GM19193 (cell line): Measurements from ENCODE around the gene TNRC6C.

Experiments used
- POLR2A ChIP-seq: IDR thresholded peaks from 4 replicates; pipeline ENCODE4 v1.6.1; 2011; ENCODE audit not compliant: insufficient read depth, insufficient read length; ENCODE audit errors: extremely low read depth

Gene TNRC6C

DNA sequence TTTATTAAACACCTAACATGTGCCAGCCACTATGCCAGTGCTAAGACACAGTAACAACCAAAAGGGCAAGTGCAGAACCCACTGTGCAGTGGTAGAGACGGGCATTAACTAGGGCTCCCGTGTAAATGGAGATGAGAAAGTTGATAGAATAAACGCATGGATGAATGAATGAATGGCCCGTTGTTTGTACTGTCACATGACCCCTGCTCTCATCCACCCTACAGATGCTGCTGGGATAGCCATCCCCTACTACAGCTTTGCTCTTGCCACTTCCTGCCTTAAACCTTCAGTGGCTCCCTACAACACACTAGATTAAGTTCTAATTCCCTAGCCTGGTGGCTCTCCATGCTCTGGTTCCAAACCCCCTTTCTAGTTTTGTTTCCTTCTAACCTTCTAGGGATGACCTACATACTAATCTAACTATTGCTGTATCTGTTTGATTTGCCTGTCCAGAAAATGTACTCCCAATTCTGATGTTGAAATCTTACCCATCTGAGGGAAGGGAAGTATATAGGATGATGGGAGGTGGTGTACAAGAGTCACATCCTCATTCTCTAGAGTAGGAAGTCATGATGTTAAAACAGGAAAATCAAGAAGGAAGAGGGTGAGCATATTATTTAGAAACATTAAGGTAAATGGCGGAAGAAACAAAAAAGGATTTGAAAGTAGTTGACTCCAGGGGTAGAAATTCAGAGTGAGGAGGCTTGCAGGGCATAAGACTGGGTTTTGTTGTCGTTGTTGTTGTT lies 11.4 kb upstream of the TNRC6C start:
- no peak for TF ChIP-seq POLR2A

- TF ChIP-seq POLR2A, result no peak
Observed at GRCh38 chr17:77948690-77949114, 9.8 kb upstream of the TNRC6C start.

GRCh38 chr17:77951123-77951522 lies 7.4 kb upstream of the TNRC6C start:
- TF ChIP-seq POLR2A, result no peak

- no peak for TF ChIP-seq POLR2A
Observed at GRCh38 chr17:77952368-77952767, 6.1 kb upstream of the TNRC6C start.

GRCh38 chr17:77957235-77957856 lies 1.2 kb upstream of the TNRC6C start:
- no peak for TF ChIP-seq POLR2A

DNA sequence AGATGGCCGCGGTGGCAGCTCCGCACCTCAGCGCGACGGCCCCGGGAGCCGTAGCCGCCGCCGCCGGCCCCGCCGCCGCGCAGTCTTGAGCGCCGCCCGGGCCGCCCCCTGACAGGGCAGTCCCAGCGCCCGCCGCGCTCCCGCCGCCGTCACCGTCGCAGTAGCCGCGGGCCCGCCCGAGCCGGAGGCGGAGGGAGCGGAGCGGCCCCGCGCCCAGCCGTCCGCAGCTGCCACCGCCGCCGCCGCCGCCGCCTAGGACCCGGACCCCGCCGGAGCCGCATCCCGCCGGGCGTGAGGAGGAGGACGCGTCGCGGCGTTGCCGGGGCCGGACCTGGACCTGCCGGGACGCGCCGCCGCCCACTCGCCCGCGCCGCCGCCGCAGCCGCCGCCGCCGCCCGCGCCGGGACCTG lies 218 bp downstream of the TNRC6C start:
- TF ChIP-seq POLR2A, result no peak

- no peak for TF ChIP-seq POLR2A
Observed at GRCh38 chr17:77959126-77959925, 823 bp downstream of the TNRC6C start.

- no peak for TF ChIP-seq POLR2A
Observed at GRCh38 chr17:77959926-77960521, 1.5 kb downstream of the TNRC6C start.

GRCh38 chr17:77961741-77962140 lies 3.2 kb downstream of the TNRC6C start:
- TF ChIP-seq POLR2A, result no peak

DNA sequence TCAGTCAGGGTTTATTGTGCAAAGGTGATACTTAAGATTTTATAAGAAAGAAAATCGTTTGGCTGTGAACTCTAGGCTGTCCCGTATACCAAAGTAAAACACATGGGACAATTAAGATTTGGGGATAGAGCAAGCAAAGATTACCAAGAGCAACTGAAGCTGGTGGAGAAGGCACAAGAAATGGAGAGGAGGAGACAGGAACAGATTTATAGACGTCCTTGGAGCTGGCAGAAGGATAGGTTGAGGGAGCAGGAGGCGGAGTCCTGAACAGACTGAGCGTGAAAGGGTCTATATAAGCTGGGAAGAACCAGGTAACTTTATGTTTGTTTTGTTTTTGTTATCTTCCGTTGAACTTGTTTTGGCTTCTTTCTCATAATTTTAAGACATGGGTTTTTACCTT lies 3.8 kb downstream of the TNRC6C start:
- TF ChIP-seq POLR2A, result no peak

- no peak for TF ChIP-seq POLR2A
Observed at GRCh38 chr17:77963441-77963840, 4.9 kb downstream of the TNRC6C start.

- TF ChIP-seq POLR2A, result no peak
Observed at GRCh38 chr17:77965352-77965751, 6.8 kb downstream of the TNRC6C start.

DNA sequence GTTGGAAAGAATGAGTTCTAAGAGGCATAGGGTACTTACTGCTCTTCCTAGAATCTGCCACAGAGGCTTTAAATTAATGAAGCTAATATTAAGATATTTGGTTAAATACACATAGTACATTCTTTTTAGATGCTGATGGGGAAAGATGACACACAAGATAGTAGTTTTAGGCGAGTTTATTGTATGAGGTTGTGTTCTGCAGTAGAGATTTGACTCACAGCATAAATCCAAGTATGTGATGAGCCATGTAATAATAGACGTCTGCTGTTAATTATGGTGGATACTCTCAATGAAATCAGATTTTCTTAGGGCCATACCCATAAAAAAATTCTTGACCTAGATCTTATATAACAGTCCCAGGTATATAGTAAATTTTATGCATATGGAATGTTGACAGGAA lies 8.0 kb downstream of the TNRC6C start:
- no peak for TF ChIP-seq POLR2A

DNA sequence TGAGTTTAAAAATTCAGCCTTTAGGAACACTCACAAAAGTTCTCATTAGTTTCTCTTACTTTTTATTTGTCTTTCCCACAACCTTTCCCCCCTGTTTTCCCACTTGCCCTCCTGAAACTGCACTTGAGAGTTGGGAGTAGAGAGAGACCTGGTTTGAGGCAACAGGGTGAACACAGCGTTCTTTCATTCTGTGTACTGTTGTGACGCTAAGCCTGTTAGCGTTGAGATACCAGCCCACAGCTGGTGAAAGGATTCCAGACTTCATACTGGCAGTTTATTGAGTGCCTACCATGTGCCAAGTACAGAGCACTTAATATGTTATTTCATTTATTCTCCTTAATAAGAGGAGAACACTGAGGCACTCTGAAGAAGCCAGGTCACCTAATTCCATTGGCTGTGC lies 10.3 kb downstream of the TNRC6C start:
- TF ChIP-seq POLR2A, result no peak

- no peak for TF ChIP-seq POLR2A
Observed at GRCh38 chr17:77973953-77974352, 15.4 kb downstream of the TNRC6C start.
